Gastroesophageal sphincter (tissue), 4 donors: Measurements from ENCODE around the gene CCSER1. TPM values are rescaled to one million over a fixed set of nuclear protein-coding genes. Genes with fewer than 3 reads are reported as not detected.

Source experiments
- ATAC-seq: fragments of 150-250 bp; one replicate; pipeline ENCODE4 v1.9.1; 2016; ENCODE audit warnings: mild to moderate bottlenecking, moderate library complexity
- H3K27ac ChIP-seq, 4 donors: fragments of 200-600 bp; sonication (generic) in 3 of 4; 1 replicate in 3 of 4; 2 replicates in 1 of 4; pipeline ENCODE4 v1.5.1; 2016 to 2019
- H3K27me3 ChIP-seq: fragments of 200-600 bp; sonication (generic); one replicate; pipeline ENCODE4 v1.5.1; 2019
- H3K36me3 ChIP-seq, 2 donors: fragments of 200-600 bp; sonication (generic); one replicate each; pipeline ENCODE4 v1.5.1; 2019; ENCODE audit warnings: control low read depth in 1 of 2
- H3K4me1 ChIP-seq, 3 donors: fragments of 200-600 bp; sonication (generic); 1 replicate in 2 of 3; 2 replicates in 1 of 3; pipeline ENCODE4 v1.5.1; 2016 to 2019; ENCODE audit warnings: control low read depth in 2 of 3
- H3K4me3 ChIP-seq, 2 donors: fragments of 200-600 bp; sonication (generic); one replicate each; pipeline ENCODE4 v1.5.1; 2019; ENCODE audit warnings: mild to moderate bottlenecking in 1 of 2, moderate library complexity in 1 of 2
- H3K9me3 ChIP-seq, 3 donors: fragments of 200-600 bp; sonication (generic); one replicate each; pipeline ENCODE4 v1.5.1; 2017 to 2019; ENCODE audit warnings: control low read depth in 2 of 3
- CTCF ChIP-seq, 4 experiments: fragments of 200-600 bp in 2 of 4; fragments of 450-650 bp in 2 of 4; sonication (generic) in 1 of 4; IDR thresholded peaks; one replicate each; pipeline ENCODE4 v1.5.1; 2017 to 2019; ENCODE audit warnings: antibody characterized with exemption in 4 of 4, mild to moderate bottlenecking in 2 of 4, moderate library complexity in 2 of 4
- EP300 ChIP-seq: sonication (generic); formaldehyde crosslinking; IDR thresholded peaks from one replicate; pipeline ENCODE4 v1.6.1; 2017; ENCODE audit warnings: antibody characterized with exemption, mild to moderate bottlenecking
- POLR2A ChIP-seq, 2 donors: fragments of 450-650 bp; IDR thresholded peaks; one replicate each; pipeline ENCODE4 v1.6.1; 2017; ENCODE audit warnings: antibody characterized with exemption in 2 of 2, mild to moderate bottlenecking in 2 of 2, moderate library complexity in 1 of 2
- POLR2AphosphoS5 ChIP-seq: sonication (generic); formaldehyde crosslinking; IDR thresholded peaks from one replicate; pipeline ENCODE4 v1.6.1; 2017; ENCODE audit warnings: antibody characterized with exemption
- WGBS, 2 donors: methylation state at CpG; one replicate each; pipeline ENCODE4 v1.1.5; 2018; ENCODE audit warnings: low coverage in 1 of 2; 5-methylcytosine and 5-hydroxymethylcytosine counted together
- total RNA-seq, 4 donors: library from RNA; depleted of rRNA; stranded (reverse); fragments of >200 nt; gene quantifications; one replicate each; pipeline ENCODE4 v1.1.0, GENCODE V29; 2016

CCSER1 gene
- total RNA-seq, 4 donors from 2014 or later, result 2.4 to 9.3 (median 4.6) TPM

DNA sequence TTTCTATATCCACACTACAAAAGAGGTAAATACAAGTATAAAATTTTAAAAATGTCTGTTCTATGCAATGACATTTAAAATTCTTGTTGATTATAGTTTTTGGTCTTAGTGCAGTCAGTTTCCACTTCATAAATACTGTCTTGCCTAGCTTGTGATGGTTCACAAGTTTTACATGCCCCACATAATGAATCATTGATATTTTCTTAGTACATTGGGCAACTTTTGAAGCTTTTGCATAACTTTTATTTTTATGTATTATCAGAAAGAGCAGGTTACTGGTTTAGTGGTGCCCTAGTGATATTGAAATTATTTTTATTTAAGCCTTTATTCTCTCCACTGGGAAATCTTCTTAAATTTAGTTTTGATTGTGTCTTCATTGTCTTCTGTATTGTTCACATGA, 388.0 kb downstream of the CCSER1 start:
- Histone ChIP-seq H3K9me3 (no peaks in the 10 kb centered on the region), H3K27ac (no peak overlapping the region), H3K4me1 (no peaks in the 10 kb centered on the region), H3K4me3 (no peak overlapping the region), H3K27me3 (no peaks in the 10 kb centered on the region), H3K36me3 (no peaks in the 10 kb centered on the region)
- no peak for TF ChIP-seq POLR2AphosphoS5
- no peak for TF ChIP-seq EP300
- TF ChIP-seq CTCF (IDR thresholded peaks at IDR 0.05), result no peak
- no peak for TF ChIP-seq POLR2A (IDR thresholded peaks at IDR 0.05)
- no peak for ATAC-seq

GRCh38 chr4:90528551-90528950, 401.4 kb downstream of the CCSER1 start:
- H3K4me1 ChIP-seq, result no peaks in the 10 kb centered on the region
- WGBS, 2 donors, result 63 to 77% methylated on average over 1 of the region's 1 CpG
- H3K4me3 ChIP-seq, result no peak overlapping the region
- H3K36me3 ChIP-seq, result no peaks in the 10 kb centered on the region
- TF ChIP-seq CTCF (IDR thresholded peaks at IDR 0.05), result no peak
- TF ChIP-seq POLR2A (IDR thresholded peaks at IDR 0.05), result no peak
- TF ChIP-seq POLR2AphosphoS5, result no peak
- no peak for TF ChIP-seq EP300
- no peaks in the 10 kb centered on the region for H3K27me3 ChIP-seq
- H3K27ac ChIP-seq, result no peak overlapping the region
- no peaks in the 10 kb centered on the region for H3K9me3 ChIP-seq
- no peak for ATAC-seq

- no peak for ATAC-seq
- Histone ChIP-seq H3K27ac (no peak overlapping the region), H3K9me3 (no peaks in the 10 kb centered on the region), H3K4me3 (no peak overlapping the region), H3K36me3 (no peaks in the 10 kb centered on the region), H3K4me1 (no peaks in the 10 kb centered on the region), H3K27me3 (no peaks in the 10 kb centered on the region)
- TF ChIP-seq POLR2A (IDR thresholded peaks at IDR 0.05) (no peak), EP300 (no peak), POLR2AphosphoS5 (no peak), CTCF (IDR thresholded peaks at IDR 0.05) (no peak)
- 100% methylated on average over 1 of the region's 1 CpG for WGBS, 2 donors
Measured at GRCh38 chr4:90536408-90536807, 409.2 kb downstream of the CCSER1 start.

DNA sequence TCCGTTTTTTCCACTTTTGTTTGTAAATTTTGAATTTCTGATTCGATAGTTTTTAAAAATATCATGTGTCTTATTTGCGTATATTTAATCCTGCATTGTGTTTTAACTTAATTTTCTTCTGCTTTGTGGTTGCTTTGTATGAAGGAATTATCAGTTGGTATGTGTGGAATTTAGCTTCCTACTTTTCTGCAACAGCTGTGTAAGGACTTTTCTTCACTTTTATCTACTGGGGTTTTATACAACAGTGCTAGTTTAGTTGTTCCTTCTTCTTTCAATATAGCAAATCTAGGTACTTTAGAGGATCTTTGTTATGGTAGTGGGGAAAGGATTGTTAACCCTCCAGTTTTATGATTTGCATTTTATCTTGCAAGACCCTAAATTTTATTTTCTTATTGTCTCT, 410.3 kb downstream of the CCSER1 start:
- Histone ChIP-seq H3K9me3 (no peaks in the 10 kb centered on the region), H3K27me3 (no peaks in the 10 kb centered on the region), H3K4me1 (no peaks in the 10 kb centered on the region), H3K4me3 (no peak overlapping the region), H3K36me3 (no peaks in the 10 kb centered on the region), H3K27ac (no peak overlapping the region)
- WGBS, 2 donors, result 77 to 78% methylated on average over 3 of the region's 3 CpGs
- TF ChIP-seq CTCF (IDR thresholded peaks at IDR 0.05), result no peak
- TF ChIP-seq POLR2AphosphoS5, result no peak
- TF ChIP-seq EP300, result no peak
- TF ChIP-seq POLR2A (IDR thresholded peaks at IDR 0.05), result no peak
- no peak for ATAC-seq

- Histone ChIP-seq H3K4me1 (no peaks in the 10 kb centered on the region), H3K4me3 (no peak overlapping the region), H3K36me3 (no peaks in the 10 kb centered on the region), H3K27me3 (no peaks in the 10 kb centered on the region), H3K9me3 (no peaks in the 10 kb centered on the region), H3K27ac (no peak overlapping the region)
- no peak for TF ChIP-seq POLR2A (IDR thresholded peaks at IDR 0.05)
- no peak for TF ChIP-seq CTCF (IDR thresholded peaks at IDR 0.05)
- no peak for TF ChIP-seq EP300
- no peak for TF ChIP-seq POLR2AphosphoS5
- ATAC-seq, result no peak
Measured at GRCh38 chr4:90540536-90540935, 413.3 kb downstream of the CCSER1 start.
